T47D (cell line): ENCODE measurements around the gene C11orf68.
A peak's percentile ranks its signal among the peaks of the same experiment; 100 is the strongest.

Source experiments
- DNase-seq, 2 experiments: peaks; one replicate each; pipeline versions ENCODE4 v3.0.0 to v3.0.0-alpha.2; 2011 to 2012; ENCODE audit warnings: low read depth in 1 of 2, low spot score in 1 of 2
- JUND ChIP-seq: IDR thresholded peaks from 2 replicates; pipeline ENCODE4 v1.6.1; 2012; ENCODE audit warnings: low read depth
- in situ Hi-C: cut with HindIII; loops from 2 replicates; pipeline ENCODE4 v1.10.0; 2016; ENCODE audit warnings: low sequenced_read_pairs, low pct_unique_long_range_greater_than_20kb

Gene C11orf68

GRCh38 chr11:65880027-65880426 is 38.8 kb downstream of the C11orf68 start:
- in situ Hi-C loops: no loop called here
- no peak for TF ChIP-seq JUND
- no peak for DNase-seq

GRCh38 chr11:65879617-65880016 is 39.2 kb downstream of the C11orf68 start, which contains the start of gene CTSW:
Gene CTSW, plus strand, starts transcription at chr11:65879837. Its CDS starts 18 bp downstream, at chr11:65879855.
- in situ Hi-C loops: no loop called here
- no peak for DNase-seq
- no peak for TF ChIP-seq JUND

- in situ Hi-C loops: no loop called here
- DNase-seq: peak; percentile 91 to 93
These were observed 45.3 kb downstream of the C11orf68 start for GRCh38 chr11:65873318-65874156.

GRCh38 chr11:65872586-65873317 is 46.1 kb downstream of the C11orf68 start, which contains the start of gene EFEMP2:
Gene EFEMP2, minus strand, starts transcription at chr11:65872800. Its CDS starts 446 bp downstream, at chr11:65872354.
- TF ChIP-seq JUND: no peak
- in situ Hi-C loops: no loop called here
- DNase-seq: no peak

More at GRCh38 chr11:65873318-65874156, 45.3 kb downstream of the C11orf68 start:
- TF ChIP-seq JUND: no peak

- DNase-seq: no peak
- in situ Hi-C loops: no loop called here
- TF ChIP-seq JUND: no peak
These were observed 46.9 kb downstream of the C11orf68 start for GRCh38 chr11:65871811-65872548.

- in situ Hi-C loops: no loop called here
- no peak for TF ChIP-seq JUND
- DNase-seq: no peak
These were observed 47.9 kb downstream of the C11orf68 start for GRCh38 chr11:65870706-65871681.

- TF ChIP-seq JUND: no peak
- no peak for DNase-seq
- in situ Hi-C loops: no loop called here
These were observed 48.6 kb downstream of the C11orf68 start for GRCh38 chr11:65870307-65870658.

- DNase-seq: no peak
- TF ChIP-seq JUND: no peak
- in situ Hi-C loops: no loop called here
These were observed 49.1 kb downstream of the C11orf68 start for GRCh38 chr11:65869643-65870306.

- DNase-seq: no peak
- in situ Hi-C loops: no loop called here
- no peak for TF ChIP-seq JUND
These were observed 50.0 kb downstream of the C11orf68 start for GRCh38 chr11:65868907-65869306.

GRCh38 chr11:65868076-65868667 is 50.7 kb downstream of the C11orf68 start:
- TF ChIP-seq JUND: no peak
- DNase-seq: peak in 1 of 2 experiments; percentile 52
- in situ Hi-C loops: no loop called here
